Natural killer cell treated with Interleukin-12 subunit alpha and Interleukin-12 subunit beta and Interleukin-15 and Interleukin-18, amount 100 ng/mL, for 72 hours (primary cell): ENCODE results near the gene PRSS33. TPM values are rescaled to one million over a fixed set of nuclear protein-coding genes. Genes with fewer than 3 reads are reported as not detected.

Experiments
- ATAC-seq, 2 donors: fragments of 150-1000 bp; cut with Tn5 transposase in 1 of 2; sonication (Bioruptor Pico), chemical (Tn5 transposase) in 1 of 2; 2 replicates each; pipeline ENCODE4 v1.10.0; 2021
- DNase-seq: peaks from one replicate; pipeline ENCODE4 v3.0.0; 2022; ENCODE audit warnings: low spot score
- H3K27ac Mint-ChIP-seq, 2 donors: 1 replicate in 1 of 2; 2 replicates in 1 of 2; pipeline ENCODE4 v1.8.0; 2022; ENCODE audit warnings: mixed read lengths in 2 of 2, mild to moderate bottlenecking in 1 of 2, moderate library complexity in 1 of 2
- H3K27me3 Mint-ChIP-seq, 2 donors: 1 replicate in 1 of 2; 2 replicates in 1 of 2; pipeline ENCODE4 v1.8.0; 2022; ENCODE audit warnings: mixed read lengths in 2 of 2
- H3K36me3 Mint-ChIP-seq: one replicate; pipeline ENCODE4 v1.8.0; 2022; ENCODE audit warnings: mixed read lengths
- H3K4me1 Mint-ChIP-seq, 2 donors: 1 replicate in 1 of 2; 2 replicates in 1 of 2; pipeline ENCODE4 v1.8.0; 2022; ENCODE audit warnings: low read depth in 2 of 2, mixed read lengths in 2 of 2, mild to moderate bottlenecking in 1 of 2
- H3K4me3 Mint-ChIP-seq: one replicate; pipeline ENCODE4 v1.8.0; 2022; ENCODE audit warnings: mixed read lengths
- H3K9me3 Mint-ChIP-seq: 2 replicates; pipeline ENCODE4 v1.8.0; 2022; ENCODE audit warnings: mixed read lengths
- total RNA-seq, 2 donors: library from RNA; stranded (reverse); gene quantifications; one replicate each; pipeline ENCODE4 v1.2.3, GENCODE V29; 2022

Gene PRSS33
- total RNA-seq, 2 donors from 2014 or later = not detected

DNA sequence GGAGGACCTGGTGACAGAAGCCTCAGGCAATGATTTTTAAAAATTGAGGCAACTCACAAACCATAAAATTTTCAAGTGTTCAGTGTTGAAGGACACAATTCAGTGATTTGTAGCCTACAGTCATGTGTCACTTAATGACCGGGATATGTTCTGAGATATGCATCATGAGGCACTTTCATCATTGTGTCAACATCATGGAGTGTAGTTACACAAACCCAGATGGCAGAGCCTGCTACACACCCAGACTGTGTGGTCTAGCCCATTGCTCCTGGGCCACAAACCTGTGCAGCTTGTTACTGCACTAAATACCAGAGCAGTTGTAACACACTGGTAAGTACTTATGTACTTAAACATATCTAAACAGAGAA is 12.5 kb upstream of the PRSS33 start:
- no peak overlapping the region for H3K4me3 Mint-ChIP-seq
- H3K27ac Mint-ChIP-seq = no peak overlapping the region
- H3K4me1 Mint-ChIP-seq = no peaks in the 10 kb centered on the region
- no peaks in the 10 kb centered on the region for H3K9me3 Mint-ChIP-seq
- ATAC-seq (no peak), DNase-seq (no peak)
- peaks cover 0 to 6% of the 10 kb centered on the region in 2 donors for H3K27me3 Mint-ChIP-seq
- no peaks in the 10 kb centered on the region for H3K36me3 Mint-ChIP-seq

DNA sequence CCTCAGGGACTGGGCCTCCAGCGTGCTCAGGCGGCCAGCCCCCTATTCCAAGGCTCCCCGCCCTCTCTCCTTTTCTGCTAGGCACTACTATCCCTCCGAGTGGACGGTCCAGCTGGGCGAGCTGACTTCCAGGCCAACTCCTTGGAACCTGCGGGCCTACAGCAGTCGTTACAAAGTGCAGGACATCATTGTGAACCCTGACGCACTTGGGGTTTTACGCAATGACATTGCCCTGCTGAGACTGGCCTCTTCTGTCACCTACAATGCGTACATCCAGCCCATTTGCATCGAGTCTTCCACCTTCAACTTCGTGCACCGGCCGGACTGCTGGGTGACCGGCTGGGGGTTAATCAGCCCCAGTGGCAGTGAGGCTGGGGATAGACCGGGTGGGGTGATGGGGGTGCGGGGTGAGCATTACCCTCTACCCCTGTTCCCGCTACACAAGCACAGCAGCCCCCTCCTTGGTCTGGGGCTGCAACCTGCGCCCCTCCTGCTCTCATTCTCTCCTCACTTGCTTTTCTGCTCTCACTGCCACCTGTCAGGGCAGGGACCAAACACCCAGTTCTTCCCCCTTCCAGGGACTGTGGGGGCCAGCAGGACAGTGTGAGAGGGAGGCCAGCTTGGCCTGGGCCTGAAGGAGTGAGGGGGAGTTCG is 12.0 kb upstream of the PRSS33 start:
- Mint-ChIP-seq H3K9me3 (no peaks in the 10 kb centered on the region), H3K4me3 (no peak overlapping the region), H3K27ac (no peak overlapping the region)

GRCh38 chr16:2798723-2799204 is 11.4 kb upstream of the PRSS33 start:
- Mint-ChIP-seq H3K27me3 (peaks cover 2 to 6% of the 10 kb centered on the region in 2 donors), H3K4me1 (no peaks in the 10 kb centered on the region), H3K9me3 (no peaks in the 10 kb centered on the region), H3K4me3 (no peak overlapping the region), H3K36me3 (no peaks in the 10 kb centered on the region), H3K27ac (no peak overlapping the region)
- DNase-seq (no peak), ATAC-seq (no peak)

More for the DNA sequence above, 12.0 kb upstream of the PRSS33 start:
- no peak for DNase-seq
- H3K36me3 Mint-ChIP-seq = no peaks in the 10 kb centered on the region
- H3K27me3 Mint-ChIP-seq = peaks cover 1 to 6% of the 10 kb centered on the region in 2 donors
- no peaks in the 10 kb centered on the region for H3K4me1 Mint-ChIP-seq
- no peak for ATAC-seq

DNA sequence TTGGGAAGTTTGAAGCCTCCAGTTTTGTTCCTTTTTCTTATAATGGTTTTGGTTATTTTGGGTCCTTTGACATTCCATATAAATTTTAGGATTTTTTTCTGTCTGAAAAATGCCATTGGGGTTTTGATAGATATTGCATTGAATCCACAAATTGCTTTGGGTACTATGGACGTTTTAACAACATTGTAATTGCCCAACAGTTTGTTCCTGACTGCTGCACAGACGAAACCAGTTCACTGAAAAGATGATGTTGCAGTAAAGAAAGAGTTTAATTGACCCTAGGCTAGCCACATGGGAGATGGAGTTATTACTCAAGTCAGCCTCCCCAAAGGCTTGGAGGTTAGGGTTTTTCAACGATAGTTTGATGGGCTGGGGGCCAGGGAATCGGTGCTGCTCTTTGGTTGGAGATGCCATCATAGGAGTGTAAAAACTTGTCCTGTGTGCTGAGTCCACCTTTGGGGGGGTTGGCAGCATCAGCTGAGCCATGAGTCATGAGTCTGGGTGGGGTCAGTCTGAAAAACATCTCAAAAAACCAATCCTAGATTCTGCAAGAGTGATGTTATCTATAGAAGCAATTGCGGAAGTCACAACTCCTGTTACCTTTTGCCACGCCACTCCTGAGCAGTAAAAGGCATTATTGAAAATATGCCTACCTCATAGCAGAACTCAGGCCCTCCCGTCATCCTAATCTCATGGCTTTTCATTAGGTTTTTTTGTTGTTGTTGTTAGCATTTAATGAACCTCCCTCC is 8.2 kb upstream of the PRSS33 start:
- no peaks in the 10 kb centered on the region for H3K36me3 Mint-ChIP-seq
- peak in 1 of 2 donors; percentile 48 for ATAC-seq
- H3K27ac Mint-ChIP-seq = peak overlapping the region in 1 of 2 donors; percentile 69

GRCh38 chr16:2792940-2793339 is 5.6 kb upstream of the PRSS33 start:
- H3K9me3 Mint-ChIP-seq = no peaks in the 10 kb centered on the region
- H3K27ac Mint-ChIP-seq = no peak overlapping the region
- H3K27me3 Mint-ChIP-seq = peaks cover 0 to 11% of the 10 kb centered on the region in 2 donors
- no peaks in the 10 kb centered on the region for H3K36me3 Mint-ChIP-seq
- ATAC-seq = no peak
- H3K4me1 Mint-ChIP-seq = no peaks in the 10 kb centered on the region
- H3K4me3 Mint-ChIP-seq = no peak overlapping the region
- DNase-seq = no peak

More for the DNA sequence above, 8.2 kb upstream of the PRSS33 start:
- Mint-ChIP-seq H3K27me3 (peaks cover 0 to 11% of the 10 kb centered on the region in 2 donors), H3K4me3 (no peak overlapping the region), H3K4me1 (no peaks in the 10 kb centered on the region), H3K9me3 (no peaks in the 10 kb centered on the region)
- DNase-seq = no peak

GRCh38 chr16:2791174-2791573 is 3.8 kb upstream of the PRSS33 start:
- no peak overlapping the region for H3K4me3 Mint-ChIP-seq
- no peaks in the 10 kb centered on the region for H3K36me3 Mint-ChIP-seq
- H3K4me1 Mint-ChIP-seq = peaks cover 2 to 3% of the 10 kb centered on the region in 2 donors
- DNase-seq (no peak), ATAC-seq (no peak)
- no peaks in the 10 kb centered on the region for H3K9me3 Mint-ChIP-seq
- H3K27me3 Mint-ChIP-seq = peaks cover 0 to 11% of the 10 kb centered on the region in 2 donors
- no peak overlapping the region for H3K27ac Mint-ChIP-seq

GRCh38 chr16:2790631-2791030 is 3.3 kb upstream of the PRSS33 start:
- DNase-seq = no peak
- Mint-ChIP-seq H3K36me3 (no peaks in the 10 kb centered on the region), H3K27ac (no peak overlapping the region), H3K4me1 (peaks cover 5 to 6% of the 10 kb centered on the region in 2 donors), H3K9me3 (no peaks in the 10 kb centered on the region), H3K4me3 (no peak overlapping the region), H3K27me3 (peaks cover 0 to 14% of the 10 kb centered on the region in 2 donors)
- ATAC-seq = no peak

DNA sequence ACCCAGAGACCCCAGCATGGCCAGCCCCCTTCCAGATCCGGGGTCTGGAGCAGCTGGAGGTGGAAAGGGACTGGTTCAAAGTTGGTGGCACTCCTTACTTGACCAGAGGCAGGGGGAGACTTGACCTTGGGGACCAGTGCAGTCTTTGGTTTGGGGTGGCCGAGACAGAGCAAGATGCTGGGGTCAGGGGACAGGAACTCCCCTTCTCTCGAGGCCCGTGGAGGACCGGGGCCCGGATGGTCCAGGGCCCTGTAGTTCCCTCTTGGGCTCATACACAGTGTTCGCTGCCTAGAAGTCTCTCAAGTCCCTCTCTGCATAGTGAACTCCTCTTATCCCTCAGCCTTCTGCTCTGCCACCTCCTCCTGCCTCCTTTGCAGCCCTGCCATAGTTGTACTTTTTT is 601 bp upstream of the PRSS33 start:
- peaks cover 0 to 11% of the 10 kb centered on the region in 2 donors for H3K27me3 Mint-ChIP-seq
- no peak overlapping the region for H3K27ac Mint-ChIP-seq
- peaks cover 5 to 9% of the 10 kb centered on the region in 2 donors for H3K4me1 Mint-ChIP-seq
- H3K9me3 Mint-ChIP-seq = no peaks in the 10 kb centered on the region
- no peaks in the 10 kb centered on the region for H3K36me3 Mint-ChIP-seq
- ATAC-seq (no peak), DNase-seq (no peak)
- H3K4me3 Mint-ChIP-seq = no peak overlapping the region

DNA sequence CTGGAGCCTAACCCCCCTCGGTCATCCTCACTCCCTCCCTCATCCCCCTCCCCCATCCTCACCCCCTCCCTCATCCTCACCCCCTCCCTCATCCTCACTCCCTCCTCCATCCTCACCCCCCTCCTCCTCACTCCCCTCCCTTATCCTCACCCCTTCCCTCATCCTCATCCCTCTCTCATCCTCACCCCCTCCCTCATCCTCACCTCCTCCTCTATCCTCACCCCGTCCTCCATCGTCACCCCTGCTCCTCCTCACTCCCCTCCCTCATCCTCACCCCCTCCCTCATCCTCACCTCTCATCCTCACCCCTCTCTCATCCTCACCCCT is 571 bp downstream of the PRSS33 start:
- no peak overlapping the region for H3K27ac Mint-ChIP-seq
- H3K4me3 Mint-ChIP-seq = no peak overlapping the region
- H3K4me1 Mint-ChIP-seq = peaks cover 5 to 9% of the 10 kb centered on the region in 2 donors
- H3K9me3 Mint-ChIP-seq = no peaks in the 10 kb centered on the region
- ATAC-seq (no peak), DNase-seq (no peak)
- peaks cover 0 to 8% of the 10 kb centered on the region in 2 donors for H3K27me3 Mint-ChIP-seq
- H3K36me3 Mint-ChIP-seq = no peaks in the 10 kb centered on the region

DNA sequence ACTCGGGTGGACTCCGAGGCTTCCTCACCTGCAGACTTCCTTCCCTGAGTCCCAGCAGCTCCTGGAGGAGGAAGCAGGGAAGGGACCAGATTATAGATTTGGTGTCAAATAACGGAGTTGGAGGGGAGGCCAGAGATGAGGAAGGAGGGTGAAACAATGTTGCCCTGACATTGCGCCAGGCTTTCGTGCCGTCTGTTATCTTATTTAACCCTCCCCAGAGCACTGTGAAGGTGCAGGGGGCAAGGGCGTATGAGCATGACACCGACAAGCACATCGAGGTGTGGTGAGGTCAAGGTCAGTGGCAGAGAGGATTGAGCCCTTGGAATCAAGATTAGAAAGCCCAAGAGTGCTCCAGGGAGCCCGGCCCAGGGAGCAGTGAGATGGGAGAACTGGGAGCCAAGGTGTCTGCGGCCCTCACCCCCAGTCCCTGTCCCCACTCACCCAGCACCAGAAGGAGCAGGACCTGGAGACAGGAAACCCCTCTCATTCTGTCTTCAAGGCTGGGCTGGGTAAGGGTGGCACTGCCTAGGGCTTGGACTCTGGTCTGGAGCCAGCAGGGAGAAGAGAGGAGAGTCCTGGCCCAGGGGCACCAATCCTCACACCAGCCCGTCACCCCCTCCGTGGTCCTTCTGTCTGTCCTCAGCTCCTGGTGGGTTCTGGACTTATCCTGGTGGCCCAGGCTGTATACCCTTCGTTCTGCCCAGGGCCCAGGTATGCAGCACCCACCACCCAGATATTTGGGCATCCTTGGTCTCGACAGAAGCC is 1.1 kb downstream of the PRSS33 start:
- Mint-ChIP-seq H3K4me3 (peak overlapping the region; percentile 8), H3K27ac (no peak overlapping the region), H3K27me3 (peaks cover 0 to 6% of the 10 kb centered on the region in 2 donors), H3K36me3 (no peaks in the 10 kb centered on the region), H3K9me3 (no peaks in the 10 kb centered on the region), H3K4me1 (peaks cover 5 to 9% of the 10 kb centered on the region in 2 donors)
- ATAC-seq (no peak), DNase-seq (no peak)

DNA sequence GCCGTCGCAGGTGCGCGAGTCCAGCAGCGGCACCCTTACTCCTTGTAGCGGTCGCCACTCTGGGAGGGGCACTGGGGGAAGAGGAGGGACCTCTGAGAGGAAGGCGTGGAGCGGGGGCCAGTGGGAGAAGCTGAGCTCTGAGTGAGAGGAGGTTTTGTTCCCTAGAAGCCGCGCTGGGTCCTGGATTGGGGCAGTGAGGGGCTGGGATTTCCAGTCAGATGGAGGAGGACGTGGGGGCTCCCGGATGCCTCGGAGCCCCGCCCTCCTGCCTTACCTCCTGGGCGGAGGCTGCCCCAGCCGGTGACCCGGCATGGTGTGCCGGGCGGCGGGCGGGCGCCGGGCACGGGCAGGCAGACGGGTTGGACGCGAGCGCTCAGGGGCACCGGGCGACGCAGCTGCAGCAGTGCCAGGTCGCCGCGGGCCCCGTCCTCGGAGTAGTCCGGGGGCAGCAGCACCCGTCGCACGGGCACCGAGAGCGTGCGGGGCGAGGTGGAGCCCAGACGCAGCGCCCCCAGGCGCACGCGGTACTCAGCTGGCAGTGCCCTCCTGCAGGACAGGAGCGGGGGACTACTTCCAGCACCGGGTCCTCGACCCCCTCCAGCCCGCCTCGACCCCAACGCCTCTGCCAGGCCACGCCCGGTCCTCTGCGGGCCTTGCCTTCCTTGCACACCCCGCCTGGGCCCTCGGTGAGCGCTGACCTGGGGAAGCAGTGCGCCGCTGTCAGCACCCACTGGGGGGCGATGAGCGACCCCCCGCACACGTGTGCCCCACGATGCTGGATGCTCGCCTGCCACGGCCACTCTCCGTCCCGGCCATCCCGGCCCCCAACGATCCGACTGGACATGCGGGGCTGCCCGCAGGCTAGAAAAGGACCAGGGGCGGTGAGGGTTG is 2.0 kb downstream of the PRSS33 start:
- H3K27me3 Mint-ChIP-seq = peaks cover 0 to 3% of the 10 kb centered on the region in 2 donors
- DNase-seq (no peak), ATAC-seq (peak; percentile 59 to 73)
- no peaks in the 10 kb centered on the region for H3K9me3 Mint-ChIP-seq
- H3K4me3 Mint-ChIP-seq = peak overlapping the region; percentile 80
- no peak overlapping the region for H3K27ac Mint-ChIP-seq
- H3K36me3 Mint-ChIP-seq = no peaks in the 10 kb centered on the region
- H3K4me1 Mint-ChIP-seq = peaks cover 5 to 13% of the 10 kb centered on the region in 2 donors

DNA sequence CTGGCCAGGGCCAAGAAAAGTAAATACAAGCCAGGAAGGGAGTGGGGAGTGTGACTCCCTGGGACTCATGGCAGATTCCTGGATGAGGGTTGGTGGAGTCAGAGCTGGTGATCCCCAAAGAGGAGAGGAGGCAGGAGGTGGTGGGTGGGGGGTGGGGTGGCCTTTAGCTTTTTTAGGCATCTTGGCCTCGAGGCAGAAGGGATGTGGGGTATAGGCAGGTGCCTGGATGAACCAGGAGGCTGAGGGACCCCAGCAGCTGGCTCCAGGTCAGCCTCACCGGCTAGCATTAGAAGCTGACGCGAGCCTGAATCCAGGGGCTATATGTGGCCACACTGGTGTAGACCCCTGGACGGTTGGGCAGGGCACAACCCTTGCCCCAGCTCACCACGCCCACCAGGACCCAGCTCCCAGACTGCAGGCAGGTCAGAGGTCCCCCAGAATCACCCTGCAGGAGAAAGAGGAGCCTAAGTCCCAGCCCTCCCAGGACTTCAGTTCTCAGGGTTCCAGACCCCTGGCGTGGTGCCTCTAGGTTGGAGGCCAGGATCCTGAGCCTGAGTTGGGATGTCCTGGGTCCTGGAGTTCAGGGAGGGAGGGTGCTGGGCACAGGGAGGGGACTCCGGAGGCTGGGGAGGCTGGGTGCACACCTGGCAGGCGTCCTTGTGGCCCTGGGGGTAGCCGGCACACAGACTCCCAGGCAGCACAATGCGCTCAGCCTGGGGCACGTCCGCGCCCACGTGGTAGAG is 2.8 kb downstream of the PRSS33 start:
- ATAC-seq (peak in 1 of 2 donors; percentile 3), DNase-seq (no peak)
- peak overlapping the region; percentile 80 for H3K4me3 Mint-ChIP-seq
- no peaks in the 10 kb centered on the region for H3K36me3 Mint-ChIP-seq
- H3K4me1 Mint-ChIP-seq = peaks cover 5 to 14% of the 10 kb centered on the region in 2 donors
- no peaks in the 10 kb centered on the region for H3K9me3 Mint-ChIP-seq
- H3K27ac Mint-ChIP-seq = no peak overlapping the region
- peaks cover 0 to 3% of the 10 kb centered on the region in 2 donors for H3K27me3 Mint-ChIP-seq
